Urinary bladder (tissue), 4 donors: ENCODE data around the gene TBX4. TPM values are rescaled to one million over a fixed set of nuclear protein-coding genes. Genes with fewer than 3 reads are reported as not detected.
"Not testable (repeated sequence)": the region's sequence is repeated elsewhere in the genome, so short reads cannot be mapped to it uniquely, and the experiment has no call there.

Experiments used
- DNase-seq: peaks from one replicate; pipeline ENCODE4 v3.0.0-alpha.2; 2015; ENCODE audit errors: extremely low spot score
- H3K27ac ChIP-seq: one replicate; pipeline ENCODE4 v1.5.1; 2013; ENCODE audit warnings: low read depth, mild to moderate bottlenecking, moderate library complexity
- H3K36me3 ChIP-seq: one replicate; pipeline ENCODE4 v1.6.1; 2013; ENCODE audit warnings: mild to moderate bottlenecking, moderate library complexity; ENCODE audit not compliant: insufficient read depth
- H3K4me1 ChIP-seq: one replicate; pipeline ENCODE4 v1.6.1; 2013; ENCODE audit warnings: mild to moderate bottlenecking, moderate library complexity; ENCODE audit not compliant: insufficient read depth
- H3K4me3 ChIP-seq: one replicate; pipeline ENCODE4 v1.5.1; 2013; ENCODE audit warnings: low read depth, low read length
- WGBS: extraction: QIAGEN DNeasy Blood & Tissue Kit; methylation state at CpG from one replicate; pipeline ENCODE4 v1.1.7; 2013; 5-methylcytosine and 5-hydroxymethylcytosine counted together
- polyA plus RNA-seq: library from polyadenylated mRNA; stranded (reverse); fragments of 200-250 nt; gene quantifications from one replicate; pipeline ENCODE4 v1.2.3, GENCODE V29; 2013
- total RNA-seq: library from RNA; depleted of rRNA; stranded (reverse); fragments of >200 nt; gene quantifications from one replicate; pipeline ENCODE4 v1.2.3, GENCODE V29; 2014
- donor health status: healthy with polysubstance abuse.
- donor health status: healthy.

Gene TBX4
- total and polyA plus RNA-seq, 2 donors = 9.8 to 13.0 TPM

DNA sequence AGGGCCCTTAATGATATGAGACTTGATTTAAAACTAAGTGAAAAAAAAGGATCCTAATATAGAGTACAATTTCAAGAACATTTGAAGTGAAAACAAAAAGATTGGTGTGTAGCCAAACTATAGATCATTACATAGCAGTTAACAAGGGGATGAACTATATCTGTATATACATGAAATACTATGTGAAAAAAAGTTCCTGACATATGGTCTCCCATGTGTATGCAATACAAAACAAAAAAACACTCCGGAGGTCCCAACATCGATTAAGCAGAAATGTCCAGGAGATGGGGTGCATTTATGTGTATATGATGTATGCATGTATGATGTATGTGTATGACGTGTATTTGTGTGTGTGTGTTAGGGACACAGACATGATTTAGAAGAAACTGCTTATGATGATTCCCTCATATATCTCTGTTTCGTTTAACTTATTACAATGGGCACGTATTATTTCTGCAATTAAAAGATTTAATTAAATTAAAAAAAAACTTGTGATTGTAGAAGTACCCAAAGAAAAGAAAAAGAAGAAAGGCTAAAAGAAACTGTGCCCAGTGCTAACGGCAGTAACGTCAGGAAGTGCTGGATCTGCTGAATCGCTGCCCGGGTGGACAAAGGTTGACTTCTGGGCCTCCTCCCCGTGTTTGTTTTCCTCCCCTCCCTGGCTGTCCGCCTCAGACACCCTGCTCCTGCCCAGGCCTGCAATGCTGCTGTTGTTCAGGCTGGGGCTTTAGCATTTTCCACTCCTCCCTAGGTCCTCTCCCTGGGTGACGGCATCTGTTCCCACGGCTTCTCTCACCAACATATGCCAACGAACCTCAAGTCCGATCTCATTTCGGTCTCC lies 36.9 kb downstream of the TBX4 start:
- WGBS = 80% methylated on average over 16 of the region's 16 CpGs
- no peaks in the 10 kb centered on the region for H3K4me1 ChIP-seq
- no peak overlapping the region for H3K4me3 ChIP-seq
- H3K36me3 ChIP-seq = no peaks in the 10 kb centered on the region
- DNase-seq = no peak
- H3K27ac ChIP-seq = no peak overlapping the region

DNA sequence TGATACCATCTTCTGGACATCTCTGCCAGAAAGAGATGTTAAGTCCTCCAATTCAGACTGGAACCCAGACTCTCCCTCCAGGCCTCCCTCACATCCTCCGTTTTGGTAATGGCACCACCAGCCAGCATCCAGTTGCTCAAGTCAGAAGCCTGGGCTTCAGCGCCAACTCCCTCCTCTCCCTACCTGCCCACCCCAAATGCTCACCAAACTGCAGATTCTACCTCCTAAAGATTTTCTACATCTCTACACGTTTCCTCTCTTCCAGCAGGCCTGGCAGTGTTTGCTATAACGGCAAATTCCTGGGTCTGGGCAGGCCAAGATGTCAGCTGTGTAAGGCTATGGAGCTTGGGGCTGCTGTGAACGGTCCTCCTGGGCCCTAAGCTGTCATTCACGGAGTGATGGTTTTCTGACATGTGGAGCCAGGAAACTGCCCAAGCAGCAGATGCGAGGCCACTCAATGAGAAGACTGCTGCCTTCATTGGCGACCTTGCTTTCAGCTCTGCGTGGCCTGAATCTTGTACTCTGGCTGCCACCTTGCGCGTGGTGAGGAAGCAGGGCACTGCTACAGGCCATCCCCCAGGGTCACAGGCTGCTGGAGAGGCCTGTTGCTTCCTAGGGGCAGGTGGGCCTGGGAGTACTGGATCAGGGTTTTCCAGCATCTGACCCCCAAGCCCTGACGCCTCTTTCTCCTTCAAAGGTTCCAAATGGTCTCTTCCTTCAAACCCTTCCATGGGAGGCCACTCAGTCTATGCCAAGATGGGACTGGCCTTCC lies 37.7 kb downstream of the TBX4 start:
- Histone ChIP-seq H3K27ac (no peak overlapping the region), H3K4me3 (no peak overlapping the region), H3K36me3 (no peaks in the 10 kb centered on the region), H3K4me1 (no peaks in the 10 kb centered on the region)
- WGBS = 93% methylated on average over 12 of the region's 12 CpGs
- DNase-seq = no peak

DNA sequence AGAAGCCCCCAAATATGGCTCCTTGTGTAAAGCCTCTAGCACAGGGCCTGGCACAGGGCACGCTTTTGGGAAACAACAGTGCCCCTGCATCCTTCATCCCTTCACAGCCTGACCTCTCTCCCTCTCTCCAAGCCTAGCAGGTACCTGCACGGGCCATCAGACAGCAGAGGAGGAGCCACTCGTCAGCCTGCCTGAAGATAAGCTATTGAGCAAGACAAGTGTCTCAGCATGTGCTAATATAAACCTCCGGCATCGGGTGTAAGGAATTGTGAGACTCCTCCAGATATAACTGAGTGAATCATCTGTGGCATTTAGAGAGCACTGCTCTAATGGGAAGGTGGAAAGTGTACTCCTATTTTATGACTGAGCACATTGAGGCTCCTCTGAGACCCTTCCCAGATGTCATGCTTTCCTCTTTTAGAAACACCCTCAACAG lies 38.3 kb downstream of the TBX4 start:
- no peak overlapping the region for H3K27ac ChIP-seq
- no peaks in the 10 kb centered on the region for H3K36me3 ChIP-seq
- no peaks in the 10 kb centered on the region for H3K4me1 ChIP-seq
- no peak overlapping the region for H3K4me3 ChIP-seq
- no peak for DNase-seq
- WGBS = 52% methylated on average over 5 of the region's 5 CpGs

DNA sequence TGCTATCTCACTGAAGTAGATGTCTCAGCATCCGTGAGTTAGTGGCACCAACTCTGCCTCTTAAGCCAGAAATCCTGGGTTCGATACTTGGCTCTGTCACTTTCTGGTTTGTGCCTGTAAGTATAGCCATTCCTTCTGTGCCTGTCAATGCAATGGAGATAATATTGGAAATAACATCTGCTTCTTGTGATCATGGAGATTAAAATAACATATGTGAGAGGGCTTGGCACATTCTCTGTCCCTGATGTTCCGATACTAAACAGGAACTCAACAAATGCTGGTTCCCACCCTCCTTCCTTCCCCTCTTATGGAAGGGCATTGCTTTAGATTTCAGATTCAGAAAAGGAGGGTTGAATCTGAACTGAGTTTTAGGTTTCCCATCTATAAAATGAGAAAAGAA lies 39.8 kb downstream of the TBX4 start:
- no peaks in the 10 kb centered on the region for H3K4me1 ChIP-seq
- WGBS = 80% methylated on average over 3 of the region's 3 CpGs
- H3K36me3 ChIP-seq = no peaks in the 10 kb centered on the region
- H3K27ac ChIP-seq = no peak overlapping the region
- H3K4me3 ChIP-seq = no peak overlapping the region
- no peak for DNase-seq

DNA sequence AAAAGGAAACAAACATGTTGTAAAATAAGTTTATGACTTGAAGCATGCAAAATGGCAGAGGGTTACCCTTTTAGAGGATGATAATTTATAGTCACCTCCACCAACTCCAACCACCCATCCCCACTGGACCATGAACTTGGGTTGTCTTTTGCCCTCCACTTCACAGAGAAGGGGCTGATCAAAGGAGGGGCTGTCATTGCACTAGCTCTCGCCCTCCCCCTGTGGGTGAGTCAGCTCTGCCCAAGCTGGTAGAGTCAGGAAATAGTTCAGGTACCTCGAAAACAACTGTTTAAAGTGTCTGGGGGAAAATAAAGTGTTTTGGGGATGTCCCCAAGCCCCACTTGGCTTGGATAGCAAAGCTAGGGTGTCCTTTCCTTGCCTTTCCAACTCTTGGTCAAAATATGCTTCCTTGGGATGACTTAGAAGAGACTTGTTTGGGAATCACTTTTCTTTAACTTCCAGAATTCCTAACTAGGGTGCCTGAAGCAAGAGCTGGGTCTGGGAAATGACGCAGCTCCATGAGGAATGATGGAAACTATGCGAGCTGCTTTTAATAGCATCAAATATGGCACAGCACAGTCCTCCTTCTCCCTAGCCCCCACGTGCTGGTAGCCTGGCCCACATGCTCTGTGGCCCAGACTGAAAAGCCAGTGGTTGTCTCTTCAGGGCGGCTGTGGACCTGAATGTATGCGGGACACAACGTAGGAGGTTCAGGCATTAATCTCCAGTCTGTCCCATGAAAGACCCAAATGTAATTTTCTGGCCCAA lies 40.7 kb downstream of the TBX4 start:
- Histone ChIP-seq H3K36me3 (no peaks in the 10 kb centered on the region), H3K27ac (no peak overlapping the region), H3K4me1 (no peaks in the 10 kb centered on the region), H3K4me3 (no peak overlapping the region)
- no peak for DNase-seq
- 71% methylated on average over 8 of the region's 8 CpGs for WGBS

DNA sequence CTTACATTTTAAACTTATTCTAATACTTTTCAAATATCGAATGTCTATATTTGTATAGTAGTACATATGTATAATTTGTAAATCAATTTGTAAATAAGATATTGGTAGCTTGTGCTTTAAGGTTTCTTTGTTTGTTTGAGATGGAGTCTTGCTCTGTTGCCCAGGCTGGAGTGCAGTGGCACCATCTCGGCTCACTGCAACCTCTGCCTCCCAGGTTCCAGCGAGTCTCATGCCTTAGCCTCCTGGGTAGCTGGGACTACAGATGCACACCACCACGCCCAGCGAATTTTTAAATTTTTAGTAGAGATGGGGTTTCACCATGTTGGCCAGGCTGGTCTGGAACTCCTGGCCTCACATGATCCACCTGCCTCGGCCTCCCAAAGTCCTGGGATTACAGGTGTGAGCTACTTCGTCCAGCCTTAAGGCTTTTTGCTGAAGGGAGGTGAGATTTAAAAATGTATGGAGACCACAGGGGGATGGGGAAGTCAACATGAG lies 41.7 kb downstream of the TBX4 start:
- WGBS = 98% methylated on average over 7 of the region's 7 CpGs
- not testable (repeated sequence) for H3K4me3 ChIP-seq, H3K4me1 ChIP-seq, H3K27ac ChIP-seq, DNase-seq, H3K36me3 ChIP-seq

DNA sequence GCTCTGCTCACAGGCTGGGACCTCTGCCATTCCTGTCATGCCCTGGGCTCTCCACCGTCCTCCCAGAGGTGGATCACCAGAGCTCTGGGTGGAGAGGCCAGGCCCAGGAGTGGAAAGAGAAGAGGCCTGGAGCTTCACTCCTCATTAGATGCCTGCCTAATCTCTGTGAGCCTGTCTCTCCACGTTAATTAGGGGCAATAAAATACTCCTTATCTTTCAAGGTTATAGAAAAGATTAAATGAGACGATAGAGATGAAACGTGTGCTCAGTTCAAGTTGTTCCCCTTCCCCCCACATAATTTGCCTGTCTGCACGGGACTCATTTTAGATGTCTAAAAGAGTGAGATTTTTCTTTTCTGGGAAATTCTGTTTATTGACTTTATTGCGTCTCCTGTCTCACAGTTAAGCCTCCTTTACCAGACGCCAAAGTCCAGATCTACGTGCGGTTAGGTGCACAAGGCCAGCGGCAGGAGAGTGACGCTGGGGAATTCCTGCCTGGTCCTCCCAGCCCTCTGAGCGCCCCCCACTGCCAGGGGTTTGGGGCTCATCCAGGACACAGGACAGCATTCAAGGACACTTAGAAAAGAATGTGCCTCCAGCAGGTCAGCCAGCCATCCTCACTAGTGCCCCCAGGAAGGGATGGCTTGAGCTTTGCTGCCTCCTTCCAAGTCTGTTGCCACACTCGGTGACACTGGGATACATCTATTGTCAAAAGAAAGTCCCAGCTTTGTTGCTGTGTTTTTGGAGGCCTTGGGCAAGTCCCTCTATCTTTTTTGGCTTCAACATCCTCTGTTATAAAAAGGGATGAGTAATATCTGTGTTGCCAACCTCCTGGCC lies 42.3 kb downstream of the TBX4 start:
- no peaks in the 10 kb centered on the region for H3K4me1 ChIP-seq
- no peaks in the 10 kb centered on the region for H3K36me3 ChIP-seq
- 59% methylated on average over 13 of the region's 13 CpGs for WGBS
- H3K27ac ChIP-seq = no peak overlapping the region
- no peak overlapping the region for H3K4me3 ChIP-seq
- no peak for DNase-seq

DNA sequence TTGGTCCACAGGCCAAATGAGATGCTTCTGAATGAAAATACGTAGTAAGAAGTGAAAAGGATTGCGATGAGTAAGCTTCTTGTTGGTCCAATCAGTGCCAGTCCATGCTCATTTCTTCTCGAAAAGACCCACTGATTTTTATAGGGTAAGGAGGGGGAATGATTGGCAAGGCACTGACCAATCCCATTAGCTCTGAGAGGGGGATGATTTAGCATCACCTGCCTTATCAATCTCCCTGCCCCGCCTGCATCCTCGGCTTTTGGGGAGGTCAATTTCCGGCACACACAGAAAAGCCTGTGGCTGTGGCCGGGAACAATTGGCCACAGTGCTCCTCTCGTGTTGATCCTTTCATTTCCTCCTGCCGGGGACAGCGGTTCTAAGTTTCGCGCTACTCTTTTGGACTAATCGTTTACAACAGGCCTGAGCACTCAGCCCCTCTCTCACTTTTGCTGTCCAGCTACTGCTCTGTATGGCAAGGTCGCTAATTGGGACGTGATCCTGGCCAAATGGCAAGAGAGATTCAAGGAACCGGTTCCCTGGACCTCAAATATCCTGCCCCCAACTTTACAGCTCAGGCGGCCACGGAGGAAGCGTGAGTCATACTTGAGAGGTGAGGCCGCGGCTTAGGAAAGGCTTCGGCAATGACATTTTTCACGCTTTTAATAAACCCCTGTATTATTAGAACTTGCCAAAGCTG lies 43.1 kb downstream of the TBX4 start:
- Histone ChIP-seq H3K4me3 (no peak overlapping the region), H3K36me3 (no peaks in the 10 kb centered on the region), H3K4me1 (no peaks in the 10 kb centered on the region), H3K27ac (no peak overlapping the region)
- 70% methylated on average over 23 of the region's 23 CpGs for WGBS
- DNase-seq = no peak

DNA sequence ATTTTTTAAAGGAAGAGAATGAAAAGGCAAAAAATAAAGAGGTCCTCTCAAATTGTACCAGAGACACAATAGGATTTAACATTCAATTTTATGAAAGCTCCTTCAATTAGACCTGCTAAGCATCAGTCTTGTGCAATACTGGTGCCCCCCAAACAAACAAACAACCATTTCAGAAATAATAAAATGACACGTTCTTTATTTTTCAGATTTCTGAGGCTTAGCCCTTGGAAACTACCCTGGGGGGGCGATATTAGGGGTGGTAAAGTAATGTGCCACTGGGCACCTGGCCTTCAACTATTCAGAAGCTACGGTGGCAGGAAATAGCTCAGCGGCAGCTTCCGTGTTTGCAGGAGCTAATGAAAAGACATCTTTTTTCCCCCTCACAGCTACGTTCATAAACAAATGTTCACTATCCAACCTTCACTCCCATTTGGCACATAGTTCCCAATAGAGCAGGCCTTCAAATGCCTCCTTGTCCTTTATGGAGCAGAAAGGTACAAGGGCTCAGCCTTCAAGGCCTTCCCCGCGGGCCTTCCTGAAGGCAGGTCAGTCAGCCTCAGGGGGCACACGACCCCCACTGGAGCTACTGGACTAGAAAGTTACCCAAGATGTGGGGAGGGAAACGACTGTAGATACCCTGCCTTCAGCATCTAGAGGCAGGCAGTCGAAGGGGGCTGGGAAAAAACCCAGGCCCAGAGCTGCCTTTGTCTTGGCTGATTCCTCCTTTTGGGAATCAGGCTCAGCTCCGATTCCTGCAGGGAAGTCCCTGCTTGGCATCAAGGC lies 44.1 kb downstream of the TBX4 start:
- WGBS = 59% methylated on average over 12 of the region's 12 CpGs
- Histone ChIP-seq H3K27ac (no peak overlapping the region), H3K4me3 (no peak overlapping the region), H3K36me3 (no peaks in the 10 kb centered on the region), H3K4me1 (no peaks in the 10 kb centered on the region)
- no peak for DNase-seq

DNA sequence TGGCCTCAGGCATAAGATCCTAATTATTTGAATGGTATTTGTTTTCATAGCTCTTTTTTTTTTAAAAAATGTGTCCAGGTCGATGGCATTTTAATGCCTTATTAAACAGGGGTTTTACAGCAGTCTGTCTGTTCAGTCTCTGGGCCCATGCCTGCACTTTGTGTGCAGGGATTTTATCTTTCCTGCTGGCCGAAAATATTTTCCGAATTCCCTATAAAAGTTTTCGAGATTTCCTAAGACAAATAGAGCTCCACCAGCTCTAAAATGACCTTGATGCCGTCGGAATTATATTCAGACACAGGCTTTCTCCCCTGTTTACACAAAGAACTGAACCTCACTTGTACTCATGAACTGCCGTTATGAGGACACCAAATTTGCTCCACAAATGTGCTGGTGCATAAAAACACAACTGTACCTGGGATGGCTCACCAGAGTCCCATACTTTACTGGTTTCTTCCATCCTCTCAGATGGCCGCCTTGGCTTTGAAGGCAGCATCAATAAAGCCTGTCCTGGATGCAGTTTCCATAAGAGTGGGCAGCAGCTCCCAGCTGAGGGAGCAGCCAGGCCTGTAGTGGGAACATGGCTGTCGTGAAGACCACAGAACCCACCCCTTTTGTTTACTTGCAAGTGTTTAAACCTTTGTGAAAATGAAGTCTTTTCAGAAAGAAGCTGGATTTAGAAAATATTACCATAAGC lies 44.9 kb downstream of the TBX4 start:
- Histone ChIP-seq H3K36me3 (no peaks in the 10 kb centered on the region), H3K4me1 (no peaks in the 10 kb centered on the region), H3K27ac (no peak overlapping the region), H3K4me3 (no peak overlapping the region)
- WGBS = 33% methylated on average over 9 of the region's 9 CpGs
- DNase-seq = no peak

DNA sequence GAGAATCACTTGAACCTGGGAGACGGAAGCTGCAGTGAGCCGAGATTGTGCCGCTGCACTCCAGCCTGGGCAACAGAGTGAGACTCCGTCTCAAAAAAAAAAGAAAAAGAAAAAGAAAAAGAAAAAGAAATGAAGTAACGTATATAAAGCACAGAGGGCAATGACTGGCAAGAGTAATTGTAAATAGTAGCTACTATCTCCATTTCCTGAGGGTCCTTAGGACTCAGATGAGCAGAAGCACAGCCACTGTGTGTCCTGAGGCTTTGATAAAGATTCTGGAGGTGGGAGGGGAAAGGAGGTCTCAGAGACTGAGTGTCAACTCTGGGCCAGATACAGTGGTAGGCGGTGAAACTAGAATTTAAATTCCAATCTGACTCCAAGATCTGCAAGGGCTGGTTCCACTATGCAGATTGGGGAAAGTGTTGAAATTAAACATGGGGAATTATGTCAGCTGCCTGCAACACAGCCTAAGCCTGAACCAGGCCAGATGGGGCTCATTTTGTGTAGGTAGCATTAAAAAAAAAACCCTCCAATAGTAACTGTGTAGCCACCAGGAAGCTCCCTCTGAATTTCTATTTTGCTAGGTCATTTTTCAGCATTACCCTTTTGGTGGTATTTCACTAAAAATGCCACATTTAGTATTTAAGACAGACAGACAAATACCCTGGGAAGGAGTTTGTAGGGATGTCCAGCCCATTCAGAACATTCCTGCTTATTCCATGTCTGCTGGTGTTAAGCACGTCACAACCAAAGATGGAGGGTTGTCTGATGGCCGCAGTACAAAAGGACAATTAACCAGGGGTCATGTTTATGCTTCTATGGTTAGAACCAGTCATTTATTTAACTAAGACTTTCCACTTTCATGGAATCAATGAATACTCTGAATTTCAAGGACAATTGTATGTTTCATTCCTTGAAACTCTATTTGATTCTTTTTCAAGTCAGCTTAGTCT lies 46.1 kb downstream of the TBX4 start:
- Histone ChIP-seq H3K27ac (no peak overlapping the region), H3K4me3 (no peak overlapping the region), H3K36me3 (no peaks in the 10 kb centered on the region), H3K4me1 (no peaks in the 10 kb centered on the region)
- WGBS = 91% methylated on average over 8 of the region's 8 CpGs
- DNase-seq = no peak
